ENCODE results near the gene FARP1. TPM values are rescaled to one million over a fixed set of nuclear protein-coding genes. Genes with fewer than 3 reads are reported as not detected.
A peak's percentile ranks its signal among the peaks of the same experiment; 100 is the strongest.
"Not testable (repeated sequence)": the region's sequence is repeated elsewhere in the genome, so short reads cannot be mapped to it uniquely, and the experiment has no call there.

FARP1 gene
- total RNA-seq, 1 experiment from 2014 or later: 10.0 TPM

DNA sequence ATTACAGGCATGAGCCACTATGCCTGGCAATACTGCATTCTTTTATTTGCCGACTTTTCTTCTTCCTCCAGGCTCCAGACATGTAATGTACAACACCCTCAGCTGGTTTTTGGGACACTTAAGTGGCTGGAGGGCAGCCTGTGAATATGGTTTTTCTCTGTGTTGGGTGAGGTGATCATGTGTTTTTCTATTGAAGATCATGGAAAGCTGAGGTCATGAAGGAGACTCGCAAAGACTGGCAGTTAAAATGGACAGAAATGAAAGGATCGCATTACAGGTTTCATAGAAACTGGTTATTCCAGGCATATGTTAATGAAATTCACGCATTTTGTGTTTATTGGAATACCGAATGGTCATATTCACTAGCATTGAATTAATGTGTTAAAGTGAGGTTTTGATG lies 119.4 kb downstream of the FARP1 start:
- DNase-seq (ENCODE audit: low read depth): no peak

DNA sequence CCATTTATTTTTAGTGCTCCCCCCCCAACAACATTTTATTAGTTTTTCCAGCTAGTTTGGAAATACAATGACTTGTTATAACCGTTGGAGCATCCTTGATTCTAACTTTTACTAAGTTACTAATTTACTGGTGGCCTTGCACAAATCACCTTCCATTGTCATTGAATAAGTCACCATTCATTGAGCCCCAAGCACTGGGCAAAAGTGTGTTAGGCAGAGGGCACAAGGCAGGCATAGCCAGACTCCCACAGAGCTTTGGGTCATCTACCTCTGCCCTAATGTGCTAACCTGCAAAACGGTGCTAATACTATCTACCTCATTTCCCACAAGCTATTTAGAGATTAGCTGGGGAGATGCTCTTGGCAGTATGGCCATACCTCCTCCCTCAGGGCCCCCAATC lies 120.9 kb downstream of the FARP1 start:
- DNase-seq (ENCODE audit: low read depth): no peak

DNA sequence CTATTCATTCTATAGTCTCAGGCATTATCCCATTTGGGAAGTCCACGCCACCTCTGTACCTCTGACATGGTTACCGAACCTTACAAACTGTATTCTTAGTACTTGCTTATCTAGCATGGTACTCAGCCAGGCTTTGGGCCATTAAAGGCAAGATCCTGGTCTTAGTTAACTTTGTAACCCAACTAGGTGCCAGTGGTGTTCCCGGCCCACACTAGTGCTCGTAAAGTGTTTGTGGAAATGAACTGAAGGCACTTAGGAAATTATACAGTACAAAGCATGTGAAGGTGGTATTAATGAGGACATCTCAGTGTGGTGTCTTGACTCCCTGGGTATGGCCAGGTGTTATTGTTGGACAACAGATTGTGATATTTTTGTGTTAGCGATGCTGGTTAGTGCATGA lies 122.0 kb downstream of the FARP1 start:
- DNase-seq (ENCODE audit: low read depth): no peak

DNA sequence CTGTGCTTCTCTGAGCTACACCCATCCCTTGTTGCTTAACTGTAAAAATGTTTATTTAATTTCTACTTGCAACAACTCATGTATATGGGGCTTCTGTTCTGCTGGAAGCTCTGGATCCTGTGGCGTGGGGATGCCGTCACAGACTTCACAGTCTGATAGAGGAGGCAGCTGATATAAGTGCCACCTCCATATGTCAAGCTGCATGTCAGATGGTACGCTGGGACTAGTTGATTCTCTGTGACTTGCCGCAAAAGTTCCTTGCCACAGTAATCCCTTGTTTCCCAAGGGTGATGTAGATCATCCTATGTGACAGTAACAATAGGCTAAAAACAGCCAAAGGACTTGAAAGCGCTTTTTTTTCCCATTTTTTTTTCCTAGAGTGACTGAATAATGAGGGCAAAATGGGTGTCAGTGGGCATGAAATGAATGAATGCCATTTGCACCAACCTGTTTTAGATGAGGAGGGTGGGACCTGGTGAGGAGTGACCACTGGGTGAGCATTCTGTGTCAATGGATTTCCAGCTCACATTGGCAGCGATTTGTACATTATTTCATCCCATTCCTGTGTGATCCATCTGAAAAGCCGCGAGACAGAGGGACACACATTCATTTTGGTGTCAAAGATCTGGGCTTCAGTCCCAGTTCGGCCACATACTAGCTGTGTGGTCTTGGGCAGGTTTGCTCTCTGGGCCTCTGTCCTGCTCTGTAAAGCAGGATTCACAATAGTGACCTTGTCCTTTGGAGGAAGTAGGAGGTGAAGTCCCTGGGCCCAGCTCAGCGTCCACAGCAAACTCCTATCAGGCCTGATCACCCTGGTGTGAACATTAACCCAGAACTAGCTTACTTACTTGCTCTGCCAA lies 123.0 kb downstream of the FARP1 start:
- DNase-seq (ENCODE audit: low read depth): peak; percentile 54

DNA sequence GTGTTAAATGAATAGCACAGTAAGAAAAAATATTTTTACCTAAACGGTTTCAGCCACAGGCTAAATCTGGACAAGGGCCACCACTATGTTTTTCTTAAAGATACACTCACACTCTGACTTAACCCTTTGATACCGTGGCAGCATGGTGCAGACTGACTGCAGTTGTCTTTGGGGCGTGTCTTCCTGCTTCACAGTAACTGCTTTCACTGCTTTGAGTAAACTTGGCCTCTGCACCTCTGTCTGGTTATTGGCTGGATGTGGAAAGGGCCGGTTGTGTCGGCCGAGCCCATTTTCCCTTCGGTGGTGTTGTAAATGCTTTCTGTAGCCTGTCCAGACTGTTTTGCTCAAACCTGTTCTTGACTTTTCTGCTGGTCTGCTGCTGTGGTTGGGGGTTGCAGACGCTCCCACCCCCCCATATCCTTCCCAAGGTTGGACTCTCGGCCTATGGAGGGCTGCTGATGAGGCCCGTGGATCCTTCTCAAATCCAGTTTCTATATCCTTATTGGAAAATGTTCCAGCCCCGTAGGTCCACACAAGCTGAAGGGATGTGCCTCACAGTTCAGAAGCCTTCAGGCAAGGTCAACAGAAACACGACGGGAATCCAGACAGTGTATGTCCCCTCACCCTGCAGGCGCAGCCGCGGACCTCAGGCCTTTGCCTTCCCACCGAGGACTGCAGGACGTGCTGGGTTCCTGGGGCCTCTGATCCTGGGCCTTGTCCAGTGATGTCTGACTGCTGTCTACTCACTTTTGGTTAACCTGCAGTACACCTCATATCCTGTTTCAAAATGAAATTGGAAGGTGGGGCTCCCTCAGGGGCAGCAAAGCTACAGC lies 124.4 kb downstream of the FARP1 start:
- peak; percentile 48 for DNase-seq (ENCODE audit: low read depth)

DNA sequence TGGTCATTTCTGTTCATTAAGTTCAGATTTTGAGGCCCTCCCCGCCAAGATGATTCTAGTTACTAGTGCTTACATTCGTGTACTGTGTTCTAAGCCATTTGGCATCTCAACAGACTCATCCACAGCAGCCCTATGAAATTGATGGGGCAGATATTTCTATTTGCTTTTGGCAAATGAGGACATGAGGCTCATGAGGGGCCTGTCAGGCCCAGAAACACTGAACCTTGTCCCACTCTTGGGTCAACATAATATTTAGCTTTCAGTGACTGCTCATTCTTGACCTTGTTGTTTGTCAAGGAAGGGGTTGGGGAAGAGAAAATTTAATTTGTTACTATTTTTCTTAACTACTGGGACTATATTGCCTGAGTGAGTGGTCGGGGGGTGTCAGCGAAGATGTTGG lies 126.5 kb downstream of the FARP1 start:
- no peak for DNase-seq (ENCODE audit: low read depth)

DNA sequence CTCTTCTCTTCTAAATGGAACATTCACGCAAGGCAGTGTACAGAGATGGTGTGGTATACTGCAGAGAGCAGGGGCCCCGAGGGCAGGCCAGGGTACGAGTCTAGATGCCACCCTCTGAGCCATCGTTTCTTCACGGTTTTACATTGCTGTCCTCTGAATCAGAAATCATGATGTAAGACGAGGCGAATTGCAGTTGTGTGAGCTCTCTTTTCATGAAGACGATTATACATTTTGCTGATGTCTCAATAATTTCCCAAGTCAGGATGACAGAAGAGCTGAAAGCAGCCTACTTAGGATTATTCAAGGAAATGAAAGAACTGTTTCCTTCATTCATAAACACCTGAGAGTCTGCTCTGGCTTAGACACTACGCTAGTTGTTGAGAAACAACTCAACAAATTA lies 127.9 kb downstream of the FARP1 start:
- no peak for DNase-seq (ENCODE audit: low read depth)

DNA sequence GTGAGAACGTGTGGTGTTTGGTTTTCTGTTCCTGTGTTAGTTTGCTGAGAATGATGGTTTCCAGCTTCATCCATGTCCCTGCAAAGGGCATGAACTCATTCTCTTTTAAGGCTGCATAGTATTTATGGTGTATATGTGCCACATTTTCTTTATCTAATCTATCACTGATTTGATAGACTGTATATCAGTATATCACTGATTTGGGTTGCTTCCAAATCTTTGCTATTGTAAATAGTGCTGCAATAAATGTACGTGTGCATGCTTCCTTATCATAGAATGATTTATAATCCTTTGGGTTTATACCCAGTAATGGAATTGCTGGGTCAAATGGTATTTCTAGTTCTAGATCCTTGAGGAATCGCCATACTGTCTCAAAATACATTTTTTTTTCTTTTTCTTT lies 128.8 kb downstream of the FARP1 start:
- not testable (repeated sequence) for DNase-seq (ENCODE audit: low read depth)

DNA sequence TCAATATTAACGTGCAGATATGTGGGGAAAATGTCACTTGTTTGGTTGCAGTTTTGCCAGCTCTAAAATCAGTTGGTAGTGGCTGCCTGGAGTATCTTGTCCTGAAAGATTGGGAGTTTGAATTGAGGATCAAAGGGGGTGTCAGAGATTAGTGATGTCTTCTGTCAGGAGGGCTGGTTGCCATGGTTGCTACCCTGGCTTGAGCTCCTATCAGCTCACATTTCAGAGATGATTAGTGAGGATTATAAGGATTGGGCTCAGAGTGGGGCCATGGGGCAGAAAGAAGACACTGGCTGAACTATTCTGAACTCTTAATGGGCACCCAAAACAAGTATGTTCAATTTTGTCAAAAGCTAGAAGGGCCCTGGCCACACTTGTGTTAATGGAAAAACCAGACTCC lies 129.7 kb downstream of the FARP1 start:
- DNase-seq (ENCODE audit: low read depth): no peak

DNA sequence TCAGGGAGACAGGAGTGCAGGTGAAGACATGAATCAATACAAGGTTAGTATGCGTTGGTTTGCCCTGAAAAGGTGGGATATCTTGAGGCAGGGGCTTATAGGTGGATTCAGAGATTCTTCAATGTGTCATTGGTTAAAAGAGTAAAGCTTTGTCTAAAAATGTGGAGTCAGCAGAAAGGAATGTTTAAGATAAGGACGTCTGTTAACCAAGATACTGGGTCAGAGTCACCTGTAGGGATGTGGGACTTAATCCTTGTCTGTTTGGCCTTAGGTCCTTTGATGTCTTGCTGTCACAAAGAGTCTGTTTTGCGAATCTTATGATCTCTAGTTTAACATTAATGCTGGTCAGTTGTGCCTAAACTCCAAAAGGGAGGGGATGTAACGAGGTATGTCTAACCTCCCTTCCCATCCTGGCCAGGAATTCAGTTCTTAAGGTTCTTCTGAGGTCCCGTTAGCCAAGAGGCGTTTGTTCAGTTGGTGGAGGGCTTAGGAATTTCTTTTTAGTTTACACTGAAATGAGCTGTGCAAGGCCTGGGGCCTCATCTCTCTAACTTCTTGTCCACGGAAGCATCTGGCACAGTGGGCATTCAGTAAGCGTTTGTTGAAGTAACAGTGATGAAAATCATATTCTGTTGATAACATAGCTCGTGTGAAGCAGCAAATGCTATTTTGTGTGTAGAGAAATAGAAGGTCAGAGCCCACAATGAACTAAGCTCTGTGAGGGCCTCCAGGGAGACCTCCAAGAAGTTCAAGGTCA lies 130.4 kb downstream of the FARP1 start:
- no peak for DNase-seq (ENCODE audit: low read depth)

DNA sequence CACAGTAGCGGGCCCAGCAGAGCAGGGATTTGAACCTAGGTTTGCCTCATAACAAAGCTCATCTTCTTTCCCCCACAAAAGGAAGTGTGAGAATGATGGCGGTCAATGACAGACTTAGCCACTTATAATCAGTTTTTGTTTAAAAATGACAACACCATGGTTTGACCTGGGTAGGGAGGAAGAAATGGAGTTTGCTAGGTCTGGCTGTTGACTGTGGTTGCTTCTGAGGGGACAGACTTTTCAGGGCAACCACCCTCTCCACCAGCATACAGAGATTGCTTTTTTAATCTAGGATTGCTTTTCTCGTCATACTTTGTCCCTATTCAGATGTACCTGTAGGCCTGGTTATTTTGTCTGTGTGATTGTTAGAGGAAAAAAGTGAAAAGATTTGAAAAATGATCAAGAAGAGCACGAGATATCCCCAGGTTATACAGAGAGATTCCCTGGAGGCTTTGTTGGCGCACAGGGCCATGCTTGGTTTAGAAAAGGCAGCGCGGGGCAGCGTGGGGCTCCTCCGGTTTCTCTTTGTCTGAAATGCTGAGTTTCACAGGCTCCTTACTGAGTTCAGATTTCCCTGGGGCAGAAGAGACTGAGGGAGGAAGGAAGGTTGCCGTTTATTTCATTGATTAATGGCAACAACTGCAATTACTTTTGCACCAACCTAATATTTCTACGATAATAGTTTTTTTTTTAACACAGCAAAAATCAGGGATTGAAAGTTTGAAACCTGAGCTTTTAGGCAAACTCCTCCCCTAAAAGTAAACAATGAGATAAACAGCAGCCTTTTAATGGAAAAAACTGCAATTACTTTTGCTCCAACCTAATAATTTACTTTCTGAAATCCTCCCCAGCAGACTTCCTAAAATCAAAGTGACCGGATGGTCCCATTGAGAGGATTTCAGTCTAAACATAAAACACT lies 131.2 kb downstream of the FARP1 start:
- no peak for DNase-seq (ENCODE audit: low read depth)

DNA sequence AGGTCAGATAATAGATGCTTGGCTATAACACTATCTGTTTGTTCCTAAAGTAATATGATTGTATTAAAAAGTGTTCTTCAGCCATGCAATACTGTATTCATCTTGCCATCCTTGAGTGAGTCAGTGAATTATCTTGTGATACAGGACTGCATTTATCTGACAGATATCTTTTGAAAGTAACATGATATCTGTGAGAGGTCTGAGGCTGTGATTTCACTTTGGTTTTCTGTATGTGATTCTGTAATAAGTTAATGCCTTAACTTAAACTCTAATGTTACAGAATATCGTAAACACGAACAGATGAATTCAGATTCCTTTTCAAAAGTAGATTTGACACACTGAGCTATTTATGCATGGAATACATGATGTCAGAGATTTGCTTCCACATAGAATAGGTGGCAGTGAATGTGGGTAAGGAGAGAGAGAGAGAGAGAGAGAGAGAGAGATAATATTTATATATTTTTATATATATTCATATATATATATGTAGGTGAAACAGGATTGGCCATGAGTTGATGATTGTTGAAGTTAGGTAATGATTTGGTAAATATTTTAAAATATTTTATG lies 132.1 kb downstream of the FARP1 start:
- DNase-seq (ENCODE audit: low read depth): no peak

DNA sequence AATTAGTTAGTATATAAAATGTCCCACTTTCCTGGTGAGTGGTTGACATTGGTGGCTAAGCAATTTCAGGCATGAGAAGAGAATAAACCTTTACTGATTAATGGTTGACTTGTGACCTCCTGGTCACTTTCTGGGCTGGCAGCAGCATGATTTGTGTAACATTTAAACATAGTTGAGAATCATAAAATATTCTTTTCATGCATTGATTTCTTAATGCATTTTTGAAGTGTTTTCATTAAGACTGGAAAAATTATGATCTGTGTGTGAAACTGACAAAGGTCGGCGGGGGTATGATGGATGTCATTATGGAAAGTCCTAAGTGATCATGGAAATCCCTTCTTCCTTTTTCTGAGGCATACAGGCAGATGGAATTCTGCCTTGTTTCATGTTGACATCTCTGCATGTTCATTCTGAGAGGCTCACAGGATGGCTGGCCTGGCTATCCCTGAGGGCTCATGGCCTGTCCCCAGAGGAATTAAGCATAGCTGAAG lies 132.8 kb downstream of the FARP1 start:
- no peak for DNase-seq (ENCODE audit: low read depth)

DNA sequence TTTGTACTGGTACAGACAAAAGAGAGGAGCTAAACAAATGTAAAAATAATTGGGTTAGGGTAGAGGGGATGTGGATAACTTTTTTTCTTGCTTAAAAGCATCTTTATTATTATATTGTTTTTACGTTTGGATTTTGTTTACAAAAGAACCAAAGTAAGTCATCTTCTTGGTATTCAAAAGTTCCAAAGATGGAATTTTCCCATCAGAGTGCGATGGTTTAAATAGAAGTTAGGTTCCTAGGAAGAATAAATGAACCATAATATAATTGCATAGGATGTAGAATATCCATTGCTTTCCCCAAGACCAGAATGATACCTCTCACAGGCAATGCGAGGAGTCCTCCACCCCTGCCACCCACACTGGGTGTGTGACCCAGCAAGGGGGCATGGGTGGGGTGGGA lies 133.6 kb downstream of the FARP1 start:
- no peak for DNase-seq (ENCODE audit: low read depth)

DNA sequence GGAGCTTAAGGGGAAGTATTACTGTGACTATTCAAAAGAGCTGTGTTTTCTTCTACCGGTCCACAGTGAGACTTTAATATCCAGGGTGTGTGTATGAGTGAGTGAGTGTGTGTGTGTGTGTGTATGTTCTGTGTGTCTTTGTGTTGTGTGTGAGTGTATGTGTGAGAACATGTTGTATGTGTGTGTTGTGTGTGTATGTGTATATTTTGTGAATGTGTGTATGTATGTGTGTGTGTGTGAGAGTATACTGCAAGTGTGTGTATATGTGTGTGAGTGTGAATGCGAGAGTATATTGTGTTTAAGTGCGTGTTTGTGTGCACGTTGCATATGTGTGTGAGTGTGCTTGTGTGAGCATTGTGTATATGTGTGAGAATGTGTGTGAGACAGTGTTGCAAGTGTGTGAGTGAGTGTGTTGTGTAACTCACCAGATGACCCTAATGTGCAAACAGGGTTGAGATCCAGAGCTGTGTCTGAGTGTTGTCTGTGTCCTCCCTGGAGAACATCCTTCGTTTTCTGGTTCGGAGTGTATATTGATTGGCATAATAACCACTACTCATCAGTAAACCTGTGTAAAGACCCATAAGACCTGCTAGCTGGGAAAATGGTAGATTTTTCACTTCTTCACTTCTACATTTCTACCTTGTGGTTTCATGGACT lies 135.3 kb downstream of the FARP1 start:
- DNase-seq (ENCODE audit: low read depth): no peak

DNA sequence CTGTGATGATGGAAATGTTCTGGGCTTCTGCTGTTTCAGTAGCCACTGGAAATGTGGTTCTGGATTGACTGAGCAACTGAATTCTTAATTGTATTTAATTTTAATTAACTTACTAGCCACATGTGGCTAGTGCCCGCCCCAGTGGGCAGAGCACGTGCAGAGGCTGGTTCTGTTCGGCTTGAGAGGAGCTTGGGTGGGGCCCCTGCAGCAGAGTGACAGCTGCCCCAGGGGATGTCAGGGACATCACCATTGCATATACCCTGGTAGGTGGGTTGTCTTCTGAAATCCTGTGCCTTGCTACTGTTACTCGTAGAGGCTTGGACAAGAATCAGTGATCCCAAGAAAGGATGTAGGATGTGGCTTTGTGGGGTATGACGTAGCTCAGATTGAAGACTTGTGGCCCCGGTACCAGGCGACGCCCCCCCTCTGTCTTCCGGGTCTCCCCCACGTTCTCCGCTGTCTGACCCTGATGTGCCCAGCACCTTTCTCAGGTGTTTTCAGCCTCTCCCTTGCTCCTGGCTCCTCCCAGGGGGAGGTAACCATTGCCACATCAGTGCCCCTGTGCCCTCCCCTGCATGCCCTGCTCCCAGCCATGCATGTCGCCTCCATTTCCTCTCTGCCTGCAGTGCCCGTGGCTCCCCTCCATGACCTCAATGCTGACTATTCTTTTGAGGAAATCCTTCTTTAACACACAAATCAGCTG lies 136.7 kb downstream of the FARP1 start:
- no peak for DNase-seq (ENCODE audit: low read depth)

DNA sequence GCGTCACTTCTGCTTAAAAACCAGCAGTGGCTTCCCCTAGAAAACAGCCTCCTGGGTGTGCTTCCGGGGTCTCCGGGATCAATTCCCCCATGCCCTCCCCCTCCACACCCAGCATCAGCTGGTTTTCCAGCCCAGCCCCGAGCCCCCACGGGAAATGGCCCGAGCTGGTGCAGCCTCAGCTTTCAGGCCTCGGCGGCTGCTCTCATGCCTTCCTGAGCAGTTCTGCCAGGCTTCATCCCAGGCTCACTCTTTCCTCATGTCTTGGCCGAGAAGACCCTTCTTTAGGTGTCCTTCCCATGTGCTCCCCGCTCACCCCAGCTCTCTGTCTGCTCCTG lies 137.2 kb downstream of the FARP1 start:
- DNase-seq (ENCODE audit: low read depth): no peak

DNA sequence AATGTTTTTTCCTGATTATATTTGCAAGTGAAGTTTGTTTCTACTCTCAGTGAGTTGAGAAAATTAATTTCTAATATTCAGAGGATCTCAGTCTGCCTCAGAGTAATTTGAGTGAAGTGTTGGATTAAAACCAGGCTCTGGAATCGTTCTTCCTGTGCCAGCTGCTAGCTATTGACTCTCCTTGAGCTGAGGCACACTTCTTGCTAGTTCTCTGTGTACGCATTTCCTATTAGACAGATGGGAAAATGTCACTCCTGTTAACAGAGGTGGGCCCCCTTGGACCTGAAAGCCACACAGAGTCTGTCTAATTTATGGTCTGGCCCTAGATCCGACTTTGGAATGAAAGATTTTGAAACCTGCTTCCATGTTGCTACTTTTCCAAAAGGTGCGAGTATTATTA lies 141.8 kb downstream of the FARP1 start:
- DNase-seq (ENCODE audit: low read depth): no peak

DNA sequence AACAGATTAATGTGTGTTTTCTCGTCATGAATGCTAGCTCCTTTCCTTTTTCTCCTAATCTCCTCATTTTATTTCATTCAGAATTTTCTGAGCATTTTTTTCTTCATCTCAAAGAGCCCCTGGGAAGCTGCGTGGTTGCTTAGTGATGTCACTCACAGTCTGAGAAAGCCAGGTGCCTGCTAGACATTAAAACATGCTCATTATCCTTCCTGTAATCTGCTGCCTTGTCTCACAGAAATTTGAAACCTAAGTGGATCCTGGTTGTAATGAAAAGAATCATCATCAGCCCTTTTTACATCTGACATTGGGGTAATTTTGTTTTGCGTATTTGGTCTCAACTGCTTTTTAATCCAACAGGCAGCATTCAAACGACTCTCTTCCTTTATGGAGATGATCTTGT lies 142.4 kb downstream of the FARP1 start:
- DNase-seq (ENCODE audit: low read depth): no peak

All from RPMI7951 (cell line).